Keratinocyte (primary cell): Measurements from ENCODE around the gene DCST1.
A peak's percentile ranks its signal among the peaks of the same experiment; 100 is the strongest.

Experiments
- CTCF ChIP-seq, 3 experiments: IDR thresholded peaks in 1 of 3; conservative IDR thresholded peaks in 1 of 3; optimal IDR thresholded peaks in 1 of 3; 2 replicates in 2 of 3; 3 replicates in 1 of 3; pipeline versions ENCODE3 to v1.5.1; 2011; ENCODE audit warnings: low read length in 3 of 3, mild to moderate bottlenecking in 3 of 3, moderate library complexity in 2 of 3, control low read depth in 1 of 3, inconsistent platforms in 1 of 3; ENCODE audit not compliant: insufficient read depth in 2 of 3; ENCODE audit errors: extremely low read depth in 1 of 3
- EZH2 ChIP-seq: IDR thresholded peaks from one replicate; pipeline ENCODE4 v1.6.1; 2012; ENCODE audit warnings: inconsistent platforms, mild to moderate bottlenecking, low read length, moderate library complexity

GRCh38 chr1:155091071-155092051 lies 57.7 kb downstream of the DCST1 start:
- TF ChIP-seq CTCF (optimal IDR thresholded peaks at IDR 0.05 in 1 of 3, IDR thresholded peaks at IDR 0.05 in 1 of 3, conservative IDR thresholded peaks at IDR 0.05 in 1 of 3; ENCODE audit: extremely low read depth in 1 of 3, insufficient read depth in 2 of 3, low read length in 3 of 3) (peak; percentile 94 to 98 (median 96)), EZH2 (no peak)
